ENCODE data around the gene NKRF.
"Not testable (repeated sequence)": the region's sequence is repeated elsewhere in the genome, so short reads cannot be mapped to it uniquely, and the experiment has no call there.

NKRF gene

DNA sequence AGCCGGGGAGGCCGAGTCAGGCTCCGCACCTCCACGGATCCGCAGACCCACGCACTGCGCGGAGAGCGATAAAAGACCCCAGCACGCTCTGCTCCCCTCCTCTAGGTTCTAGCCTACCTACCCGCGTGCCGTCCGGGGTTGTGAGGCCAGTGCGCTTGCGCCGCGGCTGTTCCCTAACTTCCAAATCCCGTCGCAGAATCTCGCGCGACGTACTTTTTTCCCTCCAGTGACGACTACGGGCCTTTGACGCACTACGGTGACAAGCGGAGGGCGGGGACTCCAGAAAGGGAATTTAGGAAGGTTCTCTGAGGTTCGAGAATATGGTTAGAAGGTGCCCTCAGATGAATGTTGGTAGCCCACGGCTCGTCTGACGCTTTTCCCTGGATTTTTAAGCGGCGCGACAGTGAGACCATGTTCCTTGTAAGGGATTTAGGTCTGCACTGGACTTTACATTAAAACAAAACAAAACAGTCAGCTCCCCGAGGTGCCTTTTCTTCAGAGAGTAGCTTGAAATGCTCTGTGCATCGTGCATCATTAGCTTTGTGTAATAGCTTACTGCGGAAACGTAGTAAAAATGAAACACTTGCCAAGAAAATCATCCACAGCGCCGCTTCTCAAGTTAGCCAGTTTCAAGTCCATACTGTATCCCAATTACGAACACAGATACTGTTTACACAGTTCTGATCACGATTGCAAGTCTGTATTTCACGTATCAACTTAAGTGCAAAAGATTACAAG is at the start of gene NKRF:
Gene NKRF, minus strand, starts transcription at position 145 of the 738 bp plus-strand sequence.
- peak; percentile 75 for DNase-seq (ENCODE audit: low read depth, low spot score)

DNA sequence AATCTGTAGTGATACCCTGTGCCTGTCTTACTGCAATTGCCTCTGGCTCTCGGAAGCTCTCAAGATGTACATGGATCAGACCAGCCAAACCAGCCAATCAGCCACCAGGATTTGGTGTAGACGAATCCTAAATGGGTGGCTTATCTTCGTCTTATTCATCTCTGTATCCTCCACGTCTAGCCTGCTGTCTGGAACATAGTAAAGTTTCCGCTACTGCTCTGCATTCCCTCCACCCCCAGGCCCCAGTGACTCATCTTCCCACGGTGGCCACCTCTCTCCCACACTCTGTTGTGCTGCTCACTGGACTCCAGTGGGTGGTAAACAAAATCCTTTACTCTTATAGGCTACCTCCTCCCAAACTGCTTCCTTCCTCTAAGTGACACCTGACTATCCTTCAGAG is 48.9 kb upstream of the NKRF start:
- no peak for DNase-seq (ENCODE audit: low read depth, low spot score)

DNA sequence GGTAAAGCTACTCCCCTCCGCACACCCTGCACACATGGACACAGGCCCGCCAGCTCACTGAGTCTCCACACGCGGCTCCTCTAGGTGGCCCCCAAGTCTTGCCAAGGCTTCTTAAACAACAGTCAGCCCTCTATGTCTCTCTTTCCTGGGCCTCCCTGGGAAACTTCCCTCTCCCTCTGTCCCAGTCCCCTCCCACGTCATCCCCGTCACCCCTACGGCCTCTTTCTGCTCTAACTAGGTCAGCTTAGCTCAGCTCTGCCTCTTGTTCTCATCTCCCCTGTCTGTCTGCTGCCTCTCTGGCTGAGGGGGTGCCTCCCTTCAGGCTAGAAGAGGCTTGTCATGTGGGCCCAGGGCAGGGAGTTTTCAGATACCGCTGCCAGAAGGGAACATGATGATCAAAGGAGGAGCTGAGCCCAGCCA is 47.9 kb upstream of the NKRF start:
- peak; percentile 36 for DNase-seq (ENCODE audit: low read depth, low spot score)

DNA sequence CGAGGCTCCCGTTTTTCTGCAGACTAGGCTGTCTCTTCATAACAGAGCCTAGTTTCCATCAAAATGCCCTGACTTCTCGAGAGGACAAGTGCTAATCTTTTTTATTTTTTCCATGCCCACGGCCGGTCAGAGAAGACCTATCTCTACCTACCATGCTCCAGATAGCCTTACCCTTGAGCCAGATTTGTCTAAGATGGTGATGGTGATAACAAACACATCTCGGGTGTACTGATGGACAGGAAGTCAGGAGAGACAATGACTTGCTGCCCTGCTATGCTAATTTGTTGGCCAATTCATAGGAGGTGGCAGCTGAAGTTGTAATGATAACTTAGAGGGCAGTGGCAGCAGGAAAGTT is 42.2 kb upstream of the NKRF start:
- DNase-seq (ENCODE audit: low read depth, low spot score) = no peak

DNA sequence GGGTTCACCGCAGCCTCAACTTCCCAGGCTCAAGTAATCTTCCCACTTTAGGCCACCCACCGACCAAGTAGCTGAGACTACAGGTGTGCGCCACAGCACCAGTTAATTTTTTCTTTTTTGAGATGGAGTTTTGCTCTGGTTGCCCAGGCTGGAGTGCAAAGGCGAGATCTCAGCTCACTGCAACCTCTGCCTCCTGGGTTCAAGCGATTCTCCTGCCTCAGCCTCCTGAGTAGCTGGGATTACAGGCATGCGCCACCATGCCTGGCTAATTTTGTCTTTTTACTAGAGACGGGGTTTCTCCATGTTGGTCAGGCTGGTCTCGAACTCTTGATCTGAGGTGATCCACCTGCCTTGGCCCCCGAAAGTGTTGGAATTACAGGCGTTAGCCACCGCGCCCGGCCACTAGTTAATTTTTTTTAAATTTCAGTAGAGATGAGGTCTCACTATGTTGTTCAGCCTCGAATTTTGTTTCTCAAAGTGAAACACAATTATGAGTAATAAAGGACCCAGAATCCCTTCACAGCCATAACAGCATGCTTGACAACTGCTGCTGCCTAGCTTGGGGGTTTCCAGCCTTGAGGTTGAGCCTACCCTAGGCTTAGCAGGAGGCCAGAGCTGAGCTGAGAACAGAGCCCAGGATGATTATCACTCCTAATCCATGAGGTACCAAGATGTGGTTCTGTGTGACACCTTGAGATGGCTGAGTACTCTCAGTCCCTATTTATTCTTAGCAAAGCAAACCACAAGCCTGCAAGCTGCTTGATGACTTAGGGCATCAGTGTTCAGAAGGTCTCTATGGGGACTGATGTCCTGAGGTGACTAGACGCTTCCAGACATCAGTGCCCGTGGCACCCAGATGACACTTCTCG is 41.6 kb upstream of the NKRF start:
- DNase-seq (ENCODE audit: low read depth, low spot score) = no peak

DNA sequence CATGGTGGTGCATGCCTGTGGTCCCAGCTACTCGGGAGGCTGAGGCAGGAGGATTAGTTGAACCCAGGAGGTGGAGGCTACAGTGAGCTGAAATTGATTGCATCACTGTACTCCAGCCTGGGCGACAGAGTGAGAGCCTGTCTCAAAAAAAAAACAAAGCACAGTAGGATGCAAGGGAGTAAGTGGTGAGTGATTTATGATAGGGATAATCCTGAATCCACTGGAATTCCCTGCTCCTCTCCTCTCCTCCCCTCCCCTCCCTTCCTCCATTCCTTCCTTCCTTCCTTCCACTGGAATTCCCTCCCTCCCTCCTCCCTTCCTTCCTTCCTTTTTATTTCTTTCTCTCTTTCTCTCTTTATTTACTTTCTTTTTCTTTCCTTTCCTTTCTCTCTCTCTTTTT is 40.9 kb upstream of the NKRF start:
- no peak for DNase-seq (ENCODE audit: low read depth, low spot score)

DNA sequence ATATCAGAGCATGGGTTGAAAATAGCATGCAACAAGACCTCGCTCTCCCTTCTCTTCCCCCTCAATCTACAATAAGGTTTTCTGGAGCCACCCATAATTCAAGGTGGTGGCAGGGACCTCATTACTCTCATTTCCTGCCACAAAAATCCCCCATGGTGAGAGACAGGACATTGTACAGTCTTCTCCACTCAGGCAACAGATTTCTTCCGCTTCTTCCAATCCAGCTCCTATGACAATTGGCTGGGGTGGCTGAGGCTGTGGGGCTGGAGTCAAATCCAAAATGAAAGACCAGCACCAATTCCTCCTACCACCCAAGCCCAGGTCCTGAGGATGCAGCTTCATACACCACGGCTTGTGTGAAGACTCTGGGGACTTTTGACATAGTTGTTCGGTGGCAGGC is 40.3 kb upstream of the NKRF start:
- DNase-seq (ENCODE audit: low read depth, low spot score) = no peak

DNA sequence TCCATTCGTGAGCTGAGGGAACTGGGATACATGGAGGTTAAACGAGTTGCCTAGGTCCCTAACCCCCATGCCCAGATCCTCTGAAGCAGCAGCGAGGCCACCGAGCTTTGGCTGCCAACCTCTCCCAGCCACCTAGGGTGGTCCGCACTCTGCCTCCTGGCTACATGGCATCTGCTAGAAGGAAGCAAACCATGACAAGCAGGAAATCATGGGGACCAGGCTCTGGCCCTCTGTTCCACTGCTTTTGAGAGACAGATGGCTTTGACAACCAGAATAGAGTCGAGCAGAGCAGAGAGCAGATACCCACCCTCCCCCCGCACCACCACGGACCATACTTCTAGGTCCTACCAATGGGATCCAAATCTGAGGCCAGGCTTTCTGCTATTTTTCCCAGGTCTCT is 37.5 kb upstream of the NKRF start:
- DNase-seq (ENCODE audit: low read depth, low spot score) = no peak

DNA sequence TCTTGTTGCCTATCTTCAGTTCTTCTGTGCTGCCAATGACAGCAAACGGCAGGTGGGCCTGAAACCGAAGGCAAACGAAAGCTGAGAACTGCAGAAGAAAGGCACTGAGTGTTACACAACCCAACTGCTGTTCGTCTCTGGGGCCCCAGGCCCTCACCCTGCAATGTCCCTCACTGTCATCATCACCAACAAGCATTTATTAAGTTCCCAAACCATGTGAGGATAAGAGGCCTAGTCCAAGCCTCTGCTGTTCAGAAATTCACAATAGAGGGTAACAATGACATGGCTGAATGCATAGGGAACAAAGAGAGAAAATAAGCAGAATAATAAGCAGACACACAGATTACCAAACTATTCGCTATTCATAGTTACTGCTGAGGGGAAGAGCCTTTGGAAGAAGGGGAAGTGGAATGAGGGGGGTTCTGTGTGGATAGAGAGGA is 34.5 kb upstream of the NKRF start:
- no peak for DNase-seq (ENCODE audit: low read depth, low spot score)

DNA sequence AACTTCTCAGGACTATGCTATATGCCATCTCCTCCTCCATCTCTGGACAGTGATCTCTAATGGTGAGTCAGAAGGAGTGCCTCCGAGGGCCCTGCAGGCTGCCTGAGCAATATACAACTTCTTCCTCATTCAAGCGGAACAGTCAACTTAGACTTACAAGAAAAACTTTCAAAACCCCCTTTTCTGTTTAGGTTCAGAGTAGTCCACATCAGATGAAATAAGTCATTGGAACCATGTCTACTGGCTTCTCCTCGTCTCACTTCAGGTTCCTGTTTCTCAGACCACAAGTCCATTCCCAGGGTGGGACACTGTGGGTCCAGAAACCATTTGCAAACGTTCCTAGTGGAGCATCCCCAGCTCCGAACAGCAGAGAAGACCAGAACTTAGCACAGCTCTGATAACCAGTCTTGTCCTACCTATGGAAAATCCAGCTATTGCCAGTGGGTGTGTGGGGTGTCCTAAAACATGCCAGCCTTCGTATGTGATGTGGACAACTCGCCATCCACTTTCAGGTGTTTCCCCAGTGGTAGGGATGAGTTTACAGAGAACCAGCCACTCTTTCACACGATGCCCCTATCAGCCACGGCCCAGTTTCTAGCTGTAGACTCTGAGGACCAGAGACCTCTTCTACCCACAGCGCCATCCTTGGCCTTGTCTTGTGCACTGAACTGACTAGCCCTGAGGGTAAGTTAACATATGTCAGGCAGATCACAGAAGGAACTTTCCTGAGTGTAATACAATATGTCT is 32.7 kb upstream of the NKRF start:
- no peak for DNase-seq (ENCODE audit: low read depth, low spot score)

DNA sequence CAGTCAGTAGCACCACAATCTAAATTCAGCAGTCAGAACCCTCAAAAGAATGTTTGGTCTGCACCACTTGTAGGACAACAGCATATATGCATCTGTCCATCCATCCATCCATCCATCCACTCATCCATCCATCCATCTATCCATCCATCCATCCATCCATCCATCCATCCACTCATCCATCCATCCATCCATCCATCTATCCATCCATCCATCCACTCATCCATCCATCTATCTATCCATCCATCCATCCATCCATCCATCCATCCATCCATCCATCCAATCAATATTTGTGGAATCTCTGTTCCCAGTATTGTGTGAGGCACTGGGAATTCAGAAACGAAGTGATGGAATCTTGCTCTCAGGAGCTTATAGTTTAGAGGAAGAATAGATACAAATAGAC is 31.2 kb upstream of the NKRF start:
- not testable (repeated sequence) for DNase-seq (ENCODE audit: low read depth, low spot score)

DNA sequence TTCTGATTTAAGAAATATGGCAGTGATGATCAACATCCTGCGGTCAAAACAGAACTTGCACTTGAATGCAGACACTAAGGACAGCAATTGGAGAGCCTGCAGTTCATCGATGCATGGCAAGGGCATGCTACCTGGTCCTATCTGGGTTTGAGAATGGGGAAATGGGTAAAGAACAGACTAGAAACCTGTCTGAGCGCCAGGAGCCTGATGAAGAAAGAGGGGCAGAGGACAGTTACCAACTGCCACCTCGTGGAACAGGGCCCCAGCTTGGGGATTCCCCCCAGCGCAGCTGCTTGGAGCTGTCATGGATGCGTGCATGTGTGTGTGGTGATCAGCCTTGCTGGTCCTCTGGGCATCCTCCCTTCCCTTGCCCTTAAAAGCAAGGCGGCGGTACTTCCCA is 30.2 kb upstream of the NKRF start:
- DNase-seq (ENCODE audit: low read depth, low spot score) = no peak

DNA sequence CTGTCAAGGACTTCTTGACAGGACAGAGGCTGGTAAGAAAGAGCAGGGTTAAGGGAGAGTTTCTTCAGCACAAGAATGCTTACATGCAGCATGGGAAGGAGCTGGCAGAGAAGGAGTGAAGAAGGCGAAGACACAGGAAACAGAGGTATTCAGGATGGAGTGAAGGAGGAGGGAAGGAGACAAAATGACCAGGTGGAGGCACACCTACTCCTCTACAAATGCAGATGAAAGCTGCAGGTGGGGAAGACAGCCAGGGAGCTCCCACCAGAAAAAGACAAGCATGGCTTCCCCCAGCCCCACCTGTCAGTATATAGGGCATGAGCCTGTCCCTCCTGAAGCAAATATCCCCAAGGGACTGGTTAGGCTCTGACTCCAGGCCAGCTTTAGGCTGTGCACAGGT is 29.6 kb upstream of the NKRF start:
- DNase-seq (ENCODE audit: low read depth, low spot score) = no peak

DNA sequence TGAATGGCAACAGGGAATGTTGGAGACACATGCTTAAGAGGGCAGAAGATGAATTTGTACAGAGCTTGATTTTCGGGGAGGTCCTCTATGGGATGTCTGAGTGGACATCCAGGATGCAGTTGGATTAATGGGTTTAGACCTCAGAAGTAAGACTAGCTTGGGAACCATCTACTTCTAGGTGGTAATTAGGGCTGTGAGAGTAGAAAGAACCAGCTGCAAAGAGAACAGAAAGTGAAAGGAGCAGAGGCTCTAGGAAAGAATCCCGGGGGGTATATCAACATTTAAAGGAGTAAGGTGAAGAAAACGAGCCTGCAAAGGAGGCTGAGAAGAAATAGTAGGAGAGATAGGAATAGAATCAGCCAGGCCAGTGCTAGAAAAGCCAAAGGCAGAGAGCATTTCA is 29.0 kb upstream of the NKRF start:
- no peak for DNase-seq (ENCODE audit: low read depth, low spot score)

DNA sequence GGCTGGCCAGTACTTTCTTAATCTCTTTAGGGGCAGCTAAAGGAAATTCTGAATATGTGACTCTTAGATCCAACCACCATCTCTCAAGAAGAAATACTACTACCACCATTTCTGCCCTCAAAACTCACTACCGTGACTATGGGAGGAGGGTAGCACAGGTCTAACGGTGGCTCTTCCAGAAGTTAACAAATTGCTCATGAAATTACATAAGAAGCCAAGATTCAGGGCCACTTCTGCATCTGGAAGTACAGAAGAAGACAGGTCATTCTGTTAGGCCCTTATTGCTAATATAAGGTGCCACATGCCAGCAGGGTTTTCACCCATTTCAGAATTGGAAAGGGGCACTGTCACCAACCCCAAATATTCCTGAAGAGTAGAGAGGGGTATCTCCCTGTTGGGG is 19.6 kb upstream of the NKRF start:
- DNase-seq (ENCODE audit: low read depth, low spot score) = no peak

DNA sequence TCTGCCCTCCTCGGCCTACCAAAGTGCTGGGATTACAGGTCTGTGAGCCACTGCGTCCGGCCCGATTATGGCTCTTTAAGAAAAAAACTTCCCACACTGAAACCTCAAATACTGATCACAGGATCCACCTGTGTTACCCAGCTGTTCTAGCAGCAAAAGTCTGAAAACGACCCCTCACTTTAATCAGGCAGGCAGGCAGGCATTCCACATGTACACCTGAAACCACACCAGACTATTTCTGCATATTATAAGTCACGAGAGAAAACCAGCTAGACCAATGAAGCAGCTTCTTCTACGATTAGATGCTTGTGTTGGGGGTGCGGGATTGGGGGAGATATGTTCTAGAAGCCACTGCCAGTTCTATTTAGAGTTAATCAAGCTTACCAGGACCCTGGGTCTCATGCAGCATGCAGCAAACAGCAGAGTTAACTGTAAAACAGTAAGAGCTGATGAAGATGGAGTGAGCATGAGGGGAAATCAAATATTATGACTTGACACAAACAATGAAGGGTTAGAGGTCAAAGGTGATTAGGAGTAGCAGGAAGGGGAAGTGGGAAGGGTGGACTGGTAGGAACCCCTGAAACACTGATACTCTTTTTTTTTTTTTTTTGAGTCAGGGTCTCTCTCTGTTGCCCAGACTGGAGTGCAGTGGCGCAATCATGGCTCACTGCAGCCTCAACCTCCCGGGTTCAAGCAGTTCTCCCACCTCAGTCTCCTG is 18.9 kb upstream of the NKRF start:
- DNase-seq (ENCODE audit: low read depth, low spot score) = no peak

DNA sequence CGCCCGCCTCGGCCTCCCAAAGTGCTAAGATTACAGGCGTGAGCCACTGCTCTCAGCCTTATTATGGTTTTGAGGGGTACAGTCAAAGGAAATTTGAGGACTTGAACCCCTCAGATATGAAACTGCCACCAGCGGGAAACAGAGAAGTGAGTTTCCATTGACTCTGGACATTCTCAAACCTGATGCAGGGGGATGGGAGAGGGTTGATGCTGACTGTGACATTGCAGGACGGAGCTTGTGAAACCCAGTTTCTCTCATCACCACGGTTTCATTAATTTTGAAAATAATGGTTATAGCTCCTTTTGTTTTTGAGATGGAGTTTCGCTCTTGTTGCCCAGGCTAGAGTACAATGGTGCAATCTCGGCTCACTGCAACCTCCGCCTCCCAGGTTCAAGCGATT is 18.2 kb upstream of the NKRF start:
- DNase-seq (ENCODE audit: low read depth, low spot score) = no peak

DNA sequence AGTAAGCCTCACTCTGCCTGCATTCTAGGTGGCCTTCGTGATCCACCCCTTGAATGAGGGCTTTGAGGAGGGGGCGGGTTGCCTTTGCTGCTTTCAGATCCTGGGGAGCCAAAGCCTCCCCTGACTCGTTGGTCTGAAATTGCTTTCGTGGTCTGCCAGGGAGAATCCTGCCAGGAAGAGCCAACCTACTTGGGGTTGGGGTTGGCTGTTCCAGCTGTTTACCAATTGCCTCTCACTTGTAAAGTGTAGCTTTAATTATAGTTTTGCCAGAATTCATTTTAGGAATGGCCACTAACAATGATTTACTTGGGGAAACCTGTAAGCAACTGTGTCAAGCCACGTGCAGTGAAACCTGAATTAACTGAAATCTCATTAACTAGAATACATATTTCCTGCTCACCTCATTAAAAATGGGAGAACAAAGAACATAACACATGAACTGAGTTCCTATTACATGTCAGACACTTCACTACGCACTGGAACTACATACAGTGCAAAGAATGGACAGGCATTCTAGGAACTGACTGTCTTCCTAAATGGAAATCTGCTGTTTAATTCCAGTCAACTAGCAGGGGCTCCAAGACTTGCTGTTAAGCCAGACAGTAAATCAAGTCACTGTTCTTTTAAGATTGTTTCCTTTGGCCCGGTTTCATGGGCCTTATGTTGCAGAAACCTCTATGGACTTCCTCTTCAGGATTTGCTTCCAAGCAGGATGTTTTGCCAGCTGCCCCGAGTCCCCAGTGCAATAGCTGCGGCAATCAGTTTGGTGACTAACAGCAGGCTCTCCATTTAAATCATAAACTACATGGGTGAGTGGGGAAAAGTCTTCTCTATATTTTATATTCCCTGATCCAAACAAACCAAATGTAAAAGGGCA is 16.4 kb upstream of the NKRF start:
- peak; percentile 67 for DNase-seq (ENCODE audit: low read depth, low spot score)

DNA sequence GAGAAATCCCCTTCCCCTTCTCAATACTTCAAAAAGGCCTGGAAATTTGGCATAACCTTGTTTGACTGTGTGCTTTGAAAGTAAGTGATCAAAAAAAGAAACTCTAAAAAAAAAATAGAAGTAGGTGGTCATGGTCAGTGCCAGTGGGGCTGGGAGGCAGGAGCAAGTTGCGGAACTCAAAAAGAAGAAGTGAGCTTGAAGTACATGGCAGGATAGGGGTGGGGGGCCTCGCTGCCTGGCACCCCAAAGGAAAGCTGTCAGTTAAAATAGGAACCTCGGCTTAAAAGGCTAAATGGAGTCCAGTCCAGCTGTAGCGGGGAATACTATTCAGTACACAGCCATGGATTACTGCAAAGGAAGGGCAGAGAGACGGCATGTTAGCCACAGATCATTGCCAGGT is 12.2 kb upstream of the NKRF start:
- no peak for DNase-seq (ENCODE audit: low read depth, low spot score)

DNA sequence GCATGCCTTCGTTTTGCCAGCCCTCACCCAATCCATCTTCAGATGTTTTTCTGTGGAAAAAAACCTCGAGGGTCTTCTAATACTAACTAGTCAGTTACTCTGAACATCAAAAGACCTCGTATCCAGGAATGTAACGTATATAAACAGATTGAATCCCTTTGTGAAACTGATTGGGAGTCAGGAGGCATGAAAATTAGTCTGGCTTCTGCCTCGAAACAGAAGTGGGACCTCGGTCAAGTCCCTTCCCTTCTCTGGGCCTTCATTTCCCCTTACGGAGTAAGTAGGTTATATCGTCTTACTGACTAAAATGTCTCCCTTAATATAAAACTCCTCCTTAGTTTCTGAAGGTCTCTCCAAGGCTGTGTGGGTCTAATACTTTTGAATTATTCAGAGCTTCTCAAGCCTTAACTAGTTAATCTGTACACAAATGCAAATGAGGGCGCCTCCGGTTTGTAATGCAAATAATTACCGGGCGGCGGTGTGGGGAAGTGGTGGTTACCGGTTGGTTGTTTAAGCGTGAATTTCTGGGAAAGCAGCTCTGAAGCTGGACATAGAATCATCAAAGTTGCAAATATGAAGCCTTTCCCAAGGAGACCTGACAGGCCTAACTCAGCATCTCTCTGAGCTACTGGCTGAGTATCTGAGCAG is 11.4 kb upstream of the NKRF start:
- no peak for DNase-seq (ENCODE audit: low read depth, low spot score)
